ENCODE data around the gene KLHDC4. TPM values are rescaled to one million over a fixed set of nuclear protein-coding genes. Genes with fewer than 3 reads are reported as not detected.

KLHDC4 gene
- total RNA-seq, 1 donor from 2014 or later = 38.8 TPM

- Histone ChIP-seq H3K36me3 (no peaks in the 10 kb centered on the region), H3K27ac (no peak overlapping the region), H3K9me3 (no peaks in the 10 kb centered on the region), H3K27me3 (peaks cover 9% of the 10 kb centered on the region), H3K4me3 (no peak overlapping the region), H3K4me1 (no peaks in the 10 kb centered on the region)
- no peak for DNase-seq
- TF ChIP-seq CTCF (IDR thresholded peaks at IDR 0.05) = no peak
- intact Hi-C loops (cut with DNase I) = no loop called here
- ATAC-seq = no peak
Measured at GRCh38 chr16:87658564-87659225, 107.1 kb downstream of the KLHDC4 start.

Other genes starting within 250 kb of the KLHDC4 start
- 0.29 TPM for gene JPH3, start 163.5 kb downstream of the KLHDC4 start, total RNA-seq
- gene SLC7A5, start 103.5 kb upstream of the KLHDC4 start, total RNA-seq = 13.5 TPM
- not detected for gene CA5A, start 170.5 kb upstream of the KLHDC4 start, total RNA-seq
- gene BANP, start 185.4 kb upstream of the KLHDC4 start, total RNA-seq = 20.6 TPM